ENCODE results near the gene NIM1K.
"Not testable (repeated sequence)": the region's sequence is repeated elsewhere in the genome, so short reads cannot be mapped to it uniquely, and the experiment has no call there.

Gene NIM1K

GRCh38 chr5:43232943-43233833 is 41.2 kb downstream of the NIM1K start:
- no peak for DNase-seq

- no peak for DNase-seq
Observed at GRCh38 chr5:43233946-43234345, 41.9 kb downstream of the NIM1K start.

- DNase-seq = no peak
Observed at GRCh38 chr5:43236653-43237355, 44.8 kb downstream of the NIM1K start.

- DNase-seq = no peak
Observed at GRCh38 chr5:43242196-43242595, 50.2 kb downstream of the NIM1K start.

- DNase-seq = no peak
Observed at GRCh38 chr5:43243270-43243669, 51.2 kb downstream of the NIM1K start.

GRCh38 chr5:43244823-43245565 is 53.0 kb downstream of the NIM1K start:
- no peak for DNase-seq

- no peak for DNase-seq
Observed at GRCh38 chr5:43245724-43246385, 53.8 kb downstream of the NIM1K start.

- no peak for DNase-seq
Observed at GRCh38 chr5:43251754-43252153, 59.7 kb downstream of the NIM1K start.

GRCh38 chr5:43255704-43256103 is 63.7 kb downstream of the NIM1K start:
- DNase-seq = no peak

- no peak for DNase-seq
Observed at GRCh38 chr5:43256261-43256966, 64.4 kb downstream of the NIM1K start.

- no peak for DNase-seq
Observed at GRCh38 chr5:43258116-43258515, 66.1 kb downstream of the NIM1K start.

GRCh38 chr5:43262269-43262668 is 70.2 kb downstream of the NIM1K start:
- DNase-seq = not testable (repeated sequence)

- DNase-seq = no peak
Observed at GRCh38 chr5:43268188-43268820, 76.3 kb downstream of the NIM1K start.

GRCh38 chr5:43270645-43271044 is 78.6 kb downstream of the NIM1K start:
- no peak for DNase-seq

GRCh38 chr5:43273552-43273951 is 81.5 kb downstream of the NIM1K start:
- DNase-seq = no peak

- DNase-seq = no peak
Observed at GRCh38 chr5:43274435-43275114, 82.5 kb downstream of the NIM1K start.

GRCh38 chr5:43275391-43275790 is 83.4 kb downstream of the NIM1K start:
- no peak for DNase-seq

- no peak for DNase-seq
Observed at GRCh38 chr5:43279548-43280274, 87.7 kb downstream of the NIM1K start.

- DNase-seq = peak; percentile 37
Observed at GRCh38 chr5:43281840-43282658, 90.0 kb downstream of the NIM1K start.
